Activated CD8-positive, alpha-beta T cell treated with anti-CD3 and anti-CD28 coated beads for 36 hours (primary cell): ENCODE results near the gene CEP128. TPM values are rescaled to one million over a fixed set of nuclear protein-coding genes. Genes with fewer than 3 reads are reported as not detected.

ENCODE experiments used
- ATAC-seq: fragments of 200-7000 bp; cut with Tn5 transposase; one replicate; pipeline ENCODE4 v1.10.0; 2021; ENCODE audit warnings: mild to moderate bottlenecking, moderate library complexity
- CTCF ChIA-PET: fragments of 350-600 bp; sonication (Branson Sonifier 250); formaldehyde crosslinking; loops from one replicate; lab custom pipeline; 2021; ENCODE audit warnings: antibody characterized with exemption; lab: Charles Lee
- POLR2A ChIA-PET: fragments of 350-600 bp; sonication (Branson Sonifier 250); formaldehyde crosslinking; loops from one replicate; lab custom pipeline; 2021; ENCODE audit warnings: antibody characterized with exemption; lab: Charles Lee
- DNase-seq: peaks from one replicate; pipeline ENCODE4 v3.0.0-alpha.2; 2020
- H3K27ac Mint-ChIP-seq: one replicate; pipeline ENCODE4 v1.8.0; 2021; ENCODE audit warnings: mild to moderate bottlenecking, mixed read lengths
- H3K27me3 Mint-ChIP-seq: one replicate; pipeline ENCODE4 v1.8.0; 2021; ENCODE audit warnings: mixed read lengths
- H3K36me3 Mint-ChIP-seq: one replicate; pipeline ENCODE4 v1.8.0; 2021; ENCODE audit warnings: low read depth, mixed read lengths
- H3K4me1 Mint-ChIP-seq: one replicate; pipeline ENCODE4 v1.8.0; 2021; ENCODE audit warnings: low read depth, mixed read lengths
- H3K4me3 Mint-ChIP-seq: one replicate; pipeline ENCODE4 v1.8.0; 2021; ENCODE audit warnings: mild to moderate bottlenecking, moderate library complexity, mixed read lengths
- H3K9me3 Mint-ChIP-seq: one replicate; pipeline ENCODE4 v1.8.0; 2021; ENCODE audit warnings: mixed read lengths
- CTCF ChIP-seq: fragments of 200-600 bp; IDR thresholded peaks from one replicate; pipeline ENCODE4 v1.8.0; 2022; ENCODE audit warnings: antibody characterized with exemption, mild to moderate bottlenecking
- intact Hi-C: fragments of 100-400 bp; cut with micrococcal nuclease; formaldehyde crosslinking; loops from one replicate; pipeline ENCODE4 v1.10.0; 2022
- total RNA-seq, 2 experiments: library from RNA; stranded (reverse); gene quantifications; one replicate each; pipeline ENCODE4 v1.2.3, GENCODE V29; 2021

CEP128 gene
- total RNA-seq, 2 experiments from 2014 or later = 21.6 to 22.5 TPM

GRCh38 chr14:80602946-80603345, 338.6 kb downstream of the CEP128 start:
- Mint-ChIP-seq H3K27ac (no peak overlapping the region), H3K27me3 (no peaks in the 10 kb centered on the region)
- POLR2A ChIA-PET = no interaction called here

GRCh38 chr14:80587096-80587724, 354.3 kb downstream of the CEP128 start:
- ChIA-PET CTCF (interaction anchor here (0.7 to 1.5 kb wide), 4 partner anchors 8 to 35 kb away, joined by 3 to 4 read pairs (median 4); no protein-coding TSS in a partner anchor), POLR2A (no interaction called here)
- DNase-seq (peak; percentile 18), ATAC-seq (peak; percentile 89)
- Mint-ChIP-seq H3K27me3 (no peaks in the 10 kb centered on the region), H3K9me3 (peaks cover 13% of the 10 kb centered on the region), H3K4me1 (peaks cover 18% of the 10 kb centered on the region), H3K4me3 (no peak overlapping the region), H3K36me3 (peaks cover 10% of the 10 kb centered on the region), H3K27ac (peak overlapping the region; percentile 76)
- TF ChIP-seq CTCF = peak; percentile 61
- intact Hi-C loops = no loop called here

More at GRCh38 chr14:80602946-80603345, 338.6 kb downstream of the CEP128 start:
- no peaks in the 10 kb centered on the region for H3K9me3 Mint-ChIP-seq
- no peak for DNase-seq
- H3K4me3 Mint-ChIP-seq = no peak overlapping the region
- no peaks in the 10 kb centered on the region for H3K36me3 Mint-ChIP-seq
- no peak for ATAC-seq
- TF ChIP-seq CTCF = no peak
- no peaks in the 10 kb centered on the region for H3K4me1 Mint-ChIP-seq
- CTCF ChIA-PET = interaction anchor here (1.2 kb wide), 1 partner anchor 16 kb away, joined by 3 read pairs; no protein-coding TSS in a partner anchor
- intact Hi-C loops = no loop called here

- DNase-seq (no peak), ATAC-seq (no peak)
- Mint-ChIP-seq H3K27ac (no peak overlapping the region), H3K9me3 (peaks cover 5% of the 10 kb centered on the region), H3K27me3 (no peaks in the 10 kb centered on the region), H3K36me3 (peaks cover 4% of the 10 kb centered on the region), H3K4me3 (no peak overlapping the region), H3K4me1 (peaks cover 18% of the 10 kb centered on the region)
- no peak for TF ChIP-seq CTCF
- POLR2A ChIA-PET = no interaction called here
- CTCF ChIA-PET = interaction anchor here (1.4 to 1.5 kb wide), 2 partner anchors 18 to 19 kb away, joined by 3 to 4 read pairs; no protein-coding TSS in a partner anchor
- intact Hi-C loops = no loop called here
Observed at GRCh38 chr14:80586131-80586530, 355.4 kb downstream of the CEP128 start.

- TF ChIP-seq CTCF = no peak
- Mint-ChIP-seq H3K4me3 (no peak overlapping the region), H3K27ac (no peak overlapping the region), H3K27me3 (no peaks in the 10 kb centered on the region), H3K36me3 (no peaks in the 10 kb centered on the region), H3K9me3 (no peaks in the 10 kb centered on the region), H3K4me1 (peaks cover 18% of the 10 kb centered on the region)
- ChIA-PET CTCF (no interaction called here), POLR2A (no interaction called here)
- no peak for ATAC-seq
- DNase-seq = no peak
- intact Hi-C loops = no loop called here
Observed at GRCh38 chr14:80585506-80585835, 356.1 kb downstream of the CEP128 start.

- Mint-ChIP-seq H3K4me3 (no peak overlapping the region), H3K36me3 (no peaks in the 10 kb centered on the region), H3K27me3 (no peaks in the 10 kb centered on the region), H3K4me1 (peaks cover 18% of the 10 kb centered on the region), H3K9me3 (no peaks in the 10 kb centered on the region), H3K27ac (no peak overlapping the region)
- intact Hi-C loops = no loop called here
- ChIA-PET POLR2A (no interaction called here), CTCF (no interaction called here)
- ATAC-seq (no peak), DNase-seq (no peak)
- no peak for TF ChIP-seq CTCF
Observed at GRCh38 chr14:80584744-80585505, 356.6 kb downstream of the CEP128 start.
